Globus pallidus (tissue), 1 donor: ENCODE data around the gene NHERF2.

Experiments
- DNase-seq: peaks from one replicate; pipeline ENCODE4 v3.0.0-alpha.2; 2015; ENCODE audit warnings: low spot score

Gene NHERF2

DNA sequence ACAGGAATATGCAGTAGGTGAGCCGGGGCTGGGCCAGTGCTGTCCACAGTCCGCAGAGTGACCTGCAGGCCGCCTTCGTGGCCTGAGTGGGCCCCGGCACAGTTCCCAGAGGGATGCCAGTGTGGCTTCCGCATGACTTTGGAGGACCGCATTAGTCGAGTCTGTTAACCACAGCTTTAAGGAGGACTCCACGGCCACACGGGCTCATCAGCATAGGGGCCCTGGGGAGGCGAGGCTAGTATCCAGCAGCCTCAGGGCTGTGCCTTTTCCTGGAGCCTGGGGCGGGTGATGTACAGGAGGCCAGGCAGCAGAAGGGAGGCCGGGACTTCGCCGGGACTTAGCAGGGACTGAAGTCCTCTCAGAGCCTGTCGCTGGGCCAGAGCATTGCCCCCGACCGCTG lies 34.3 kb downstream of the NHERF2 start:
- DNase-seq, result no peak

DNA sequence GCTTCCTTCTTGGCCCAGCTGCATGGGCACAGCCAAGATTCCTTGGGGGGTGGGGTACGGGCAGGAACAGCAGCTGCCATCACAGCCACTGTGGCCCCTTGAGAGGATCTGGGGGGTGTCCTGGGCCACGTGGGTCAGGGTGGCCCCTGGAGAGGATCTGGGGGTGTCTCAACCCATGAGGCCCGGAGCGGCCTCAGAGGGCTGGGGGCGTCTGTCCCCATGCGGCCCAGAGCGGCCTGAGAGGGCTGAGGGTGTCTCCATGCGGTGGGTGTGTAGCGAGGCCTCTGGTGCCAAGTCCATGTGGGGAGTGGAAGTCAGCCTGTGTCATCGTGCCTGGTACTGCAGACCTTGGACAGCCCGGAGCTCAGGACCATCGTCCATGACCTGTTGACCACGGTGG lies 34.8 kb downstream of the NHERF2 start:
- DNase-seq, result no peak

DNA sequence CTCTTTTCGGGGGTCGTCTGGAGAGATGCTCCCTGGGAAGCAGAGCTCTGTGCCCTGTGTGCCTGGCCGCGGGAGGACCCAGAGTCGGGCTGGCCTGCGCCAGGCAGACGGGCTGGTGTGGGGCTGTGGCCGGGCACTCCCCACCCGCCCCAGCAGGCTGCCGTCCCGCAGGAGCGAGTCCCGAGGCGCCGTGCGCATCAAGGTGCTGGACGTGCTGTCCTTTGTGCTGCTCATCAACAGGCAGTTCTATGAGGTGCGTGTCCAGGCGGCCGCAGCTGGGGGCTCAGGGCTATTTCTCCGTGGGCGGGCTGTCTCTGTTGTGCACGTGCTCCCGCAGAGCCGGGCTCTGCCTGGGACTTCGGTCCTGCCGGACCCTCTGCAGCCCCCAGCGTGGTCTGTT lies 36.1 kb downstream of the NHERF2 start:
- no peak for DNase-seq

DNA sequence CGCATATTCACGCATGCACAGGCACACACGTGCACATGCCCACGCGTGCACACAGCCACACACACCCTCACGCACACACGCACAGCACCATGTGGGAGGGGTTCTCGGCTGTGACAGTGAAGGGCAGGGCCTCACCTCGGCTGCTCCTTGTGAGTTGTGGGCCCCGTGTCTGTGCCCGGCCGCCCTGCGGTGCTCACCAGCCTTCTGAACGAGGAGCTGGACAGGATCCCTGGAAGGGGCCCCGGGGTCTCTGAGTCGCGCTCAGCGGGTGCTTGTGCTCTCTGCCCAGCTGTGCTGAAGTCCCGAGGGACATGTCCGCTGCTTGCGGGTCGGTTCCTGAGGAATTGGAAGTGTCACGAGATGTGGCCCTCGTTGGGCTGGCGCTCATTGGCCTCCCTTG lies 37.2 kb downstream of the NHERF2 start:
- no peak for DNase-seq

DNA sequence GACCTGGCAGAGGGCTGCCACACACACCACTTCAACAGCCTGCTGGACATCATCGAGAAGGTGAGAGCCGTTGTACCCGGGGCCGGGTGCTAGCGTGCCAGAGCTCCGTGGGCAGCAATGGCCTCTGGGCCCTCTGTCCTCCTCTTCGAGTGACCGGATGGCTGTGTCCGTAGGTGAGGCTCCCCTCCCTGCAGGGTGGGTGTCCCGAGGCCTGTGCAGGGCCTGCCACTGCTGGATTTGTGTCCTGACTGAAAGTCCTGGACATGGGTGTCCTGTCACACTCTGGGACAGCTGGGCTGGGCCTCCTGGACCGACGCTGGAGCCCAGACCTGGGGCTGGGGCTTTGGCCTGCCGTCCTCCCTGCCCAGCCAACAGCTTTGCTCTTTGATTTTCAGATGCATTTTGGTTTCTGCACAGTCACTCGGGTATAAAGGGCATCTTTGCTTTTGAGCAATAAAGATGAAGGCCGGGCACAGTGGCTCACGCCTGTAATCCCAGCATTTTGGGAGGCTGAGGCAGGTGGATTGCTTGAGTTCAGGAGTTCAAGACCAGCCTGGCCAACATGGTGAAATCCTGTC lies 37.8 kb downstream of the NHERF2 start:
- no peak for DNase-seq

DNA sequence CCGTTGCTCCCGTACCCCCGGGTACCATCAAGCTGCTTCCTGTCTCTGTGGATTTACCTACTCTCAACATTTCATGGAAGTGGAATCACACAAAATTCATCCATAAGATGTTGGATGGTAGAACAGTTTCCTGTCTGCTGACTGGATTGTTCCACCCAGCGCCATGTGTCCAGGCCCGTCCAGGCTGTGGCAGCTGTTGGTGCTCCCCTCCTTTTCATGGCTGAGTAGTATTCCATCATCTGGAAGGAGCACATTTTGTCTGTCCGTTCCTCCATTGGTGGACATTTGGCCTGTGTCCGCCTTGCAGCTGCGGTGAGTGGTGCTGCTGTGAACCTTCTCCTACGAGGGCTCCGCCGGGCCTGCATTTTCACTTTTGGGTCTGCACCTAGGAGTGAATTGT lies 39.4 kb downstream of the NHERF2 start:
- DNase-seq, result no peak

DNA sequence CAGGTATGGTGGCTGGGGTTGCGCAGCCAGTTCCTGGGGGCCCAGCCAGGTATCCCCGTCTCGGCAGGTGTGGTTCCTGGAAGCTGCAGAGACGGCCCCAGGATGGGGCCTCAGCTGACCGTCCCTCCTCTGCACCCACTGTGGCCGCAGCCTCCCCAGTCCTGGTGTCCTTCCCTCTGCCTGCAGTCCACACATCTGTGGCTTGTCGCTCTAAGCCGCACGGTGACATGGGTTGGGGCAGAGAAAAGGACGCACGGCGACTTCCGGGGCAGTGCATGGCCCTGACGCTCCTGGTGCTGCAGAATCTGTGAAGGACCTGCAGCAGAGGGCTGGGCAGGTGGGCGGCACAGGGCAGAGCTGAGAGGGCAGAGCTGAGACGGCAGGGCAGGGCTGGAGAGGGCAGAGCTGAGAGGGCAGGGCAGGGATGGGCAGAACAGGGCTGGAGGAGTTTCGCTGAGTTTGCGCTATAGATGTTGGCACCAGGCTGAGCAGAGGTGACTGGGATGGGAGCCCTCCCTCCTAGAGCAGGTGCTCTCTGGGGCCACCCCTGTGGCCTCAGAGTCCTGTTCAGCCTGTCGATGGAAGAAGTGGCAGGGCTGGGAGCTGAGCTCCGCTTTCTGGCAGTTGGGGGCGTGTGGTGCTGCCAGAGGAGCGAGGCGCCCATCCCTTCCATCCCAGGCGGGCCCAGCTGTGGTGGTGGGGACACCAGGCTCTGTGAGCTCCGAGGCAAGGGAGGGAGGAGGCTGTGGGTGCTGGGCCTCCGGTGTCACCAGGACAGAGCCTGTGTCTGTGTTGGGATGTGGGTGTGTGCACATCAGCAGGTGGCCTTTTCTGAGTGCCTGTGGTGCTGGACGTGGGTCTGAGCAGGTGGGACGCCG lies 44.1 kb downstream of the NHERF2 start:
- no peak for DNase-seq

DNA sequence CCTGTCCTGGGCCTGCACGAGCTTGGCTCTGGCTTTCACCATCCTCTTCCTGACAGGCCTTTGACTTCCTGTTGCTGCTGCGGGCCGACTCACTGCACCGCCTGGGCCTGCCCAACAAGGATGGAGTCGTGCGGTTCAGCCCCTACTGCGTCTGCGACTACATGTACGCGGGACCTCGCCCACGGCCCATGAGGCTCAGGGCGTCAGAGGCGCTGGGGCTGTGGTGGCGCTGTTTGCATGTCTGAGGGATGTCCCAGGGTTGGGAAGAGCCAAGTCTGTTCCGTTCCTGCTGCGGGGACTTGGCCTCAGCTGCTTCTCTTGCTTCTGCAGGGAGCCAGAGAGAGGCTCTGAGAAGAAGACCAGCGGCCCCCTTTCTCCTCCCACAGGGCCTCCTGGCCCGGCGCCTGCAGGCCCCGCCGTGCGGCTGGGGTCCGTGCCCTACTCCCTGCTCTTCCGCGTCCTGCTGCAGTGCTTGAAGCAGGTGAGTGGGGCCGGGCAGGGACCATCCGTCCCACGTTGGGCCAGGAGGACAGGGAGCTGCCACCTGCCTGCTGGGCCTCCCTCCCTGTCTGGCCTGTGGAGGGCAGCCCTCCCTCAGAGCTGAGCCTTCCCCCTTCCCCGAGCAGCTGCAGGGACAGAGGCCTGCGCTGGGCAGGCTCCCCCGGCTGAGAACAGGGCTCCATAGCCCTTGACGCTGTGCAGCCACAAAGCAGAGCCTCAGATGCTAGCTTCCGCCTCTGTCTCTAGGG lies 44.9 kb downstream of the NHERF2 start:
- no peak for DNase-seq

DNA sequence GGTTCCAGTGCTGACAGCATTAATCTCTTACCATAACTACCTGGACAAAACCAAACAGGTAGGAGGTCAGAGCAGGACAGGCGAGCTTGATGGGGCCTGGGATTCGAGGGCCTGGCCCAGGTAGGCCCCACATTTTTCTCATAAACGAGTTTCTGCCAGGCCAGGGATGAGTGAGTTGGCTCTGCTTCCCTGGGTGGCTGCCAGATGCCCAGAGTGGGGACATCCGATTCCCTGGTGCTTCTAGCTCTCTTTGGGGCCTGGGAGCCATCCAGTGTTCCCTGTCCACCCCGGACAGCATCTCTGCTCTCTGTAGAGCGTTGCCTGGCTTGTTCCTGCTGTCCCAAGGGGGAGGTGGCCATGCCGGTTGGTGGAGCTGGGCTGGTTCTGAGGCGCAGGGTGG lies 46.2 kb downstream of the NHERF2 start:
- DNase-seq, result no peak

DNA sequence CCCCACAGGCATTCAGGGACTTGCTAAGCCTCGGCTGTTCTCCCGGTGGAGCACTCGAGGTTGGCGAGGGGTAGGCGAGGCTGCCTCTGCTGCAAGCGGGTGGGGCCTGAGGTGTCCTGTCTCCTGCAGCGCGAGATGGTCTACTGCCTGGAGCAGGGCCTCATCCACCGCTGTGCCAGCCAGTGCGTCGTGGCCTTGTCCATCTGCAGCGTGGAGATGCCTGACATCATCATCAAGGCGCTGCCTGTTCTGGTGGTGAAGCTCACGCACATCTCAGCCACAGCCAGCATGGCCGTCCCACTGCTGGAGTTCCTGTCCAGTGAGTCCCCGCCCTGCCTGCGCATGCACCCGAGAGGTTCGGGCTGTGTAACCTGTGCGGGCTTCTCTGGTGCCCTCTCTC lies 47.4 kb downstream of the NHERF2 start:
- DNase-seq, result no peak

DNA sequence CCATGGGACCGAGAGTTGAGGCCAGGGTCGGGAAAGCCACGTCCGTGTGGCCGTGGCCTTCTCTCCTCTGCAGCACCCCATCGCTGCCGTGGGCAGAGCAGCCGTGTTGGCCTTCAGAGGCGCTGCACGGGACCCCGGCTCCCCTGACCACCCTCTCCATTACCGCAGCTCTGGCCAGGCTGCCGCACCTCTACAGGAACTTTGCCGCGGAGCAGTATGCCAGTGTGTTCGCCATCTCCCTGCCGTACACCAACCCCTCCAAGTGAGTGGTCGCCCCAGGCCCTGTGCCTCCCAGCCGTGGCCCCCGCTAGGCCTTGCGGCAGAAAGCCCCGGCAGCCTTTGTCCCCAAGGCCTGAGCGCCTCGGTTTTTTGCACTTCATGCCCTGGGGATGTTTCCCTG lies 48.9 kb downstream of the NHERF2 start:
- DNase-seq, result no peak

DNA sequence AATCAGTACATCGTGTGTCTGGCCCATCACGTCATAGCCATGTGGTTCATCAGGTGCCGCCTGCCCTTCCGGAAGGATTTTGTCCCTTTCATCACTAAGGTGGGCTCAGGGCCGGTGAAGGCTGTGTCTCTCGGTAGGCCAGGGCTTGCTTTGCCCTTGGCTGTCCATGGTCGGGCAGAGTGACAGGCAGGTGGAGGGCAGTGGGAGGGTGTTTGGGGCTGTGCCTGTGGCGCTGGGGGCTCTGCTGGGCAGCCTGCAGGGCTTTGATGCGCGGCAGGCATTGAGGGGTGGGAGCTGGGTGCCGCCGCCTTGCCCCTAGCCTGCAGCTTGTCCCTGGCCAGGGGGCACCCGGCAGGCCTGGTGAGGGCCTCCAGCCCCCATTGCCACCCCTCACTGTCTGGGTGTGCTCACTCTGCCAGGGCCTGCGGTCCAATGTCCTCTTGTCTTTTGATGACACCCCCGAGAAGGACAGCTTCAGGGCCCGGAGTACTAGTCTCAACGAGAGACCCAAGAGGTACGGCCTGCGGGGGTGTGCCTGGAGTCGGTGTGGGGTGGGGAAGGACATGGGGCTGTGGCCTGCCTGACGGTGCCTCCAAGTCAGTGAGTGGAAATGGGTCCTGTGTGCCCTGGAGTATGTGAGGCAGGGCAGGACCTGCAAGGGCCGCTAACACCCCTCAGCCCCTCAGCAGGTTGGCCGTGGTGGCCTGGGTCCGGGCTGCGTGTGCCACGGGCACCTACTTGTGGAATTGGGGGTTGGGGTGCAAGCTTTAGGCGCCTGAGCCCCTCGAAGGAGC lies 49.6 kb downstream of the NHERF2 start:
- DNase-seq, result no peak

DNA sequence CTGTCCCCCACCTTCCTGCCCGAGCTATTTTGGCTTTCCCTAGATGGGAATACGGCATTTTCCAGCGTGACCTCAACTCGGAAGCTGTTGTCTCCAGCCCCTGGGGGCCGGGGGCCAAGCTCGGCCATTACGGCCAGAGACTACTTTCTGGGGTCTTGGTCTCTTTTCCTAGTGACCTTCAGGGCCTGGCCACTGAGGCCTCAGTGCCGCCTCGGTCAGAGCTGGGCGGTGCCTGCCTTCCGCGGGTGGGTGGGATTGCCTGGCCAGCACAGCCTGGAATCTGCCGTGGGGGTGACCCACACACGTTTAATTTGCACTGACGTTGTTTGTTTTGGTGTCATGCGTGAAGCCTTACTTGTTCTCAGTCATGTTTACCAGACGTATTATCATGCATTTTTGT lies 50.3 kb downstream of the NHERF2 start:
- DNase-seq, result no peak

DNA sequence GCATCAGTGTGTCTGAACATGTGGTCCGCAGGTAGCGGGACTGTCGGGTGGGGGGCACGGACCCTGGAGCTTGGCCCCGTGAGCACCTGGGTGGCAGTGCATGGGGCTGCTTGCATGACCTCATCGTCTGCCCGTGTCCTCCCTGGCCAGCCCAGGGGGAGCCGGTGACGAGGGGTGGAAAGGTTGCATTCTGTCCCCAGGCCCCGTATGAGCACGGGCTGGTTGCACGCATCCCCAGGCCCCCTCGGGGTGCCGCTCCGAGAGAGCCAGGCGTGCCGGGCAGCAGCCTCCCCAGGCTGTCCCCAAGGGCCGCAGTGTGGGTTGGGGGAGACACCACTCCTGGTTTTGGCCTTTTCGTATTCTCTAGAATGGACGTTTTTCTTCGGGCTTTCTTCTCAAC lies 51.0 kb downstream of the NHERF2 start:
- DNase-seq, result no peak

DNA sequence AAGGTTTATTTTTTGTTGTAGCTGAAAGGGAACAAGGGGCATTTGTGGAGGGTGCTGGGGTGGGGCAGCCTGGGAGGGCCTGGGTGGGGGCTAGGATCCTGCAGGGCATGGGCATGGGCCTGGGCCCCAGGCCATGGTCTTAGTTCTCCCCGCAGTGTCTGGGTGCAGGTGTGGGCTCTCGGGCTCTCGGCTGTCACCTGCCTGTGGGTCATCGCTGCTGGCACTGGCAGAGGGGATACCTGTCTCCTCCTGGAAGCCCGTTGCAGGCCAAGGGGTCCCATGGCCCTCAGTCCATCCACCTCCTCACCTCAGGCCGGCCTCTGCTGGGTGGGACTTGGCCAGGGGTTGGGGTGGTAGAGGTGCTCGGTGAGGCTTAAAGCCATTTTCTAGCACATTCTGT lies 51.4 kb downstream of the NHERF2 start:
- no peak for DNase-seq

DNA sequence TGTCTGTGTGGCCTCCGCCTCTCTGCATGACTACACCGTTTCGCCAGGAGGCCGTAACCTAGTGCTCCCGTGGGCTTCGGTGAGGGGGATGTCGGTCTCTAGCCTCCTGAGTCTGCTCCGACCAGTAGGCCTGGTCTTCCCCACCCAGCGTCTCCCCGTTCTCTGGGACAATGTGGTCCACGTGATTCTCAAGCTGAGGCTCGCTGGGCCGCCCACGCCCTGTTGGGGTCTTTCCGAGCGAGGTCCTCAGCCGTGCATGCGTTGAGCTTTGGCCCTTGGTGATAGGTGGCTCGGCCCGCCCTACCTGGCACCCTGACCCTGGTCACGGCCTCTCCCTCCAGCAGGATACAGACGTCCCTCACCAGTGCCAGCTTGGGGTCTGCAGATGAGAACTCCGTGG lies 52.0 kb downstream of the NHERF2 start:
- DNase-seq, result no peak

DNA sequence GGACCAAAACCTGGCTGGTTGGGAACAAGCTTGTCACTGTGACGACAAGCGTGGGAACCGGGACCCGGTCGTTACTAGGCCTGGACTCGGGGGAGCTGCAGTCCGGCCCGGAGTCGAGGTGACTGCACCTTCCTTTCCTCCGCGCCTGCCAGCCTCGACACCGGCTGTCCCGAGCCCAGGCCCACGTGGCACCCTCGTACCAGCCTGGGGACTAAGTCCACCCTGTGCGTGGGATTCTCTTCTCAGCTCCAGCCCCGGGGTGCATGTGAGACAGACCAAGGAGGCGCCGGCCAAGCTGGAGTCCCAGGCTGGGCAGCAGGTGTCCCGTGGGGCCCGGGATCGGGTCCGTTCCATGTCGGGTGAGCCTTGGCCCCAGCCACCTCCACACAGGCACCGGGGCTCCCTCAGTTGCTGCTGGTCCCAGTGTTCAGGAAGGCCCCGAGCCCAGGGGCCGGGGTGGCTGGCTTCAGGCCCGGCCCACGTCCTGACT lies 52.7 kb downstream of the NHERF2 start:
- no peak for DNase-seq

DNA sequence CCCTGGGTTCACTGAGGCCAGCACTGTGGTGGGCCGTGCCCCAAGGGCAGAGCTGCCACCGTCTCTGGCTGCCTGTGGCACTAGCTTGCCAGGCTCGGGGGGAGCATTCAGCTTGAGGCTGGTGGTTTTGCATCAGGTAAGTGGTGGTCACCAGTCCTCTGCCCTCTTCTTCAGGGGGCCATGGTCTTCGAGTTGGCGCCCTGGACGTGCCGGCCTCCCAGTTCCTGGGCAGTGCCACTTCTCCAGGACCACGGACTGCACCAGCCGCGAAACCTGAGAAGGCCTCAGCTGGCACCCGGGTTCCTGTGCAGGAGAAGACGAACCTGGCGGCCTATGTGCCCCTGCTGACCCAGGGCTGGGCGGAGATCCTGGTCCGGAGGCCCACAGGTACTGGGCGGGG lies 53.3 kb downstream of the NHERF2 start:
- DNase-seq, result no peak

DNA sequence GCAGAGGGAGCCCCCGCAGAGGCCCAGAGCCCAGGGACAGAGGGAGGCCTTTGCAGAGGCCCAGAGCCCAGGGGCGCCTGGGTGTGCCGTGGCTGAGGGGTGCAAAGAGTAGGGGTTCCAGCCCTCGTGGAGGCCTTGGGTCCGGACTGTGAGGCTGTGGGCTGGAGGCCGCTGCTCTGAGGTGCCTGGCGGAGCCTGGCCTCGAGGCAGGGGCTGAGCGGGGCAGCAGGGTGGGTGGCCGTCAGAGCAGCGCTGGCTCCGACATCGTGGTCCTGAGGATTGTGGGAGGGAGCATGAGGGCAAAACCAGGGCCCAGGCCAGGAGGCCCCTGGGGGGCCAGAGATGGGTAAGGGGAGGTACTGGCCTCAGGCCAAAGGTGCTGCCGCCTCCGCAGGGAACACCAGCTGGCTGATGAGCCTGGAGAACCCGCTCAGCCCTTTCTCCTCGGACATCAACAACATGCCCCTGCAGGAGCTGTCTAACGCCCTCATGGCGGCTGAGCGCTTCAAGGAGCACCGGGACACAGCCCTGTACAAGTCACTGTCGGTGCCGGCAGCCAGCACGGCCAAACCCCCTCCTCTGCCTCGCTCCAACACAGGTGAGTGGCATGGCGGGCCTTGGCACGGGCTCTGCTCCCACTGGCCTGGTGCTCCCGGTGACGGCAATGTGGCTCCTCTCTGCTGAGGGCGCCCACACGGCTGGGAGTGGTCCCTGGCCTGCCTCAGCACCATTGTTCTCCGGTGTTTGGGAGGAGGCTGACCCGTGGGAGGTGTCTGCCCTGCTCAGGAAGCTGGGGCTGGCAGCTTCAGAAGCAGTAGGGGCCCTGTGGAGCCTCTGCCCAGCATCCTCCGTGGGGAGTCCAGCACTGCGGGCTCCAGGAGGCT lies 54.7 kb downstream of the NHERF2 start:
- no peak for DNase-seq

DNA sequence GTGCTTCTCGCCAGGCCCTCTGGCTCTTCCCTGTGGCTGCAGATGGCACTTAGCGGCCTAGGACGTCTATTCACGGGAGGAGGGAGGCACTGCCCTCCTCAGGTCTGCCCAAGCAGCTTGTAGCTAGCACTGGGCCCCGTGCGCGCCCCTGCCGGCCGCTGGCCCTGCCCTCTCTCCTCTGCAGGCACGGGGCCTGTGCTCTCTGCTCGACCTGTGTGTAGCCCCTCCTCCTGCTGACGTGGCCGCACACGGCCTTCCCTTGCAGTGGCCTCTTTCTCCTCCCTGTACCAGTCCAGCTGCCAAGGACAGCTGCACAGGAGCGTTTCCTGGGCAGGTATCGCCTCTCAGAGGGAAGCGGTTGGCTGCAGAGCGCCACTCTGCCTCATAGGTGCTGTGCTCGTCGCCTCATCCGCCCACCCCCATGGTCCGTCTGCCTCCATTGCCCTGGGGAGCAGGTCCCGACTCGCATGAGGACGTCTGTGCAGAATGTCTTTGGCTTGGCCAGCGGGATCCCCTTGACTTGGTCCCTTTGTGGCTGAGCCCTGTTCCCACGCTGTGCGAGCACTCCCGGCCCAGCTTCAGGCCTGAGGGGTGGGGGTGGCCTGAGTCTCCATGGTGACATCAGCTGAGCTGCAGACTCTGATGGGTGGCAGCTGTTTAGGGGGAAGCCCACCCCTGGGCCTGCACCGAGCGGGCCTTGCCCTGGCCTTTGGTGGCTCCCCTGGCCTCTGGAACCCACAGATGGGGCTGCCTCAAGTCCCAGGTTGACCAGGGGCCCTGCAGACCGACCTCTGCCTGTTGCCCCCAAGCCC lies 55.7 kb downstream of the NHERF2 start:
- DNase-seq, result no peak
